Caco-2 (cell line): ENCODE measurements around the gene SRSF2. TPM values are rescaled to one million over a fixed set of nuclear protein-coding genes. Genes with fewer than 3 reads are reported as not detected.
A peak's percentile ranks its signal among the peaks of the same experiment; 100 is the strongest.
"Not testable (repeated sequence)": the region's sequence is repeated elsewhere in the genome, so short reads cannot be mapped to it uniquely, and the experiment has no call there.

Experiments
- BruUV-seq: library from RNA; stranded (reverse); fragments of 400-500 nt; replicated peaks from 2 replicates; lab custom pipeline; 2021; lab: Mats Ljungman, UMichigan
- CTCF ChIA-PET: fragments of 300-600 bp; sonication (Branson Sonifier 250); formaldehyde crosslinking; loops from one replicate; lab custom pipeline; 2022; ENCODE audit warnings: antibody characterized with exemption; lab: Charles Lee
- POLR2A ChIA-PET: fragments of 300-600 bp; sonication (Branson Sonifier 250); formaldehyde crosslinking; loops from one replicate; lab custom pipeline; 2022; ENCODE audit warnings: antibody characterized with exemption; lab: Charles Lee
- DNase-seq, 2 experiments: peaks; one replicate each; pipeline versions ENCODE4 v3.0.0 to v3.0.0-alpha.2; 2020 to 2022
- H3K27me3 ChIP-seq: replicated peaks from 2 replicates; pipeline ENCODE4 v1.6.0; 2011; ENCODE audit warnings: low read length; ENCODE audit not compliant: control insufficient read depth, insufficient read depth
- H3K36me3 ChIP-seq: 2 replicates; pipeline ENCODE4 v1.5.1; 2011; ENCODE audit warnings: low read length; ENCODE audit not compliant: control insufficient read depth, insufficient read depth
- H3K4me1 ChIP-seq: fragments of 250-450 bp; sonication (Bioruptor Pico); 2 replicates; pipeline ENCODE4 v1.5.1; 2020; ENCODE audit warnings: mild to moderate bottlenecking
- H3K4me3 ChIP-seq: 2 replicates; pipeline ENCODE4 v1.5.1; 2011; ENCODE audit warnings: low read depth, mild to moderate bottlenecking, control low read depth, low read length
- H3K9me3 ChIP-seq: fragments of 250-450 bp; sonication (Bioruptor Pico); 2 replicates; pipeline ENCODE4 v1.5.1; 2020; ENCODE audit warnings: mild to moderate bottlenecking, moderate library complexity
- H3K27ac Mint-ChIP-seq: one replicate; pipeline ENCODE4 v1.8.0; 2022; ENCODE audit warnings: mixed read lengths; ENCODE audit not compliant: unreplicated experiment
- H3K27me3 Mint-ChIP-seq: one replicate; pipeline ENCODE4 v1.8.0; 2022; ENCODE audit warnings: mixed read lengths; ENCODE audit not compliant: insufficient read depth, unreplicated experiment
- H3K36me3 Mint-ChIP-seq: one replicate; pipeline ENCODE4 v1.8.0; 2022; ENCODE audit warnings: mild to moderate bottlenecking, mixed read lengths; ENCODE audit not compliant: insufficient read depth, unreplicated experiment
- H3K4me1 Mint-ChIP-seq: one replicate; pipeline ENCODE4 v1.8.0; 2022; ENCODE audit warnings: low read depth, mixed read lengths; ENCODE audit not compliant: unreplicated experiment
- H3K4me3 Mint-ChIP-seq: one replicate; pipeline ENCODE4 v1.8.0; 2022; ENCODE audit warnings: mild to moderate bottlenecking, moderate library complexity, mixed read lengths; ENCODE audit not compliant: unreplicated experiment
- H3K9me3 Mint-ChIP-seq: one replicate; pipeline ENCODE4 v1.8.0; 2022; ENCODE audit warnings: mixed read lengths; ENCODE audit not compliant: unreplicated experiment
- CTCF ChIP-seq, 2 experiments: fragments of 200-600 bp in 1 of 2; IDR thresholded peaks; 1 replicate in 1 of 2; 2 replicates in 1 of 2; pipeline versions ENCODE4 v1.5.1 to v1.8.0; 2011 to 2022; ENCODE audit warnings: antibody characterized with exemption in 1 of 2, control low read depth in 1 of 2, inconsistent platforms in 1 of 2, low read depth in 1 of 2, low read length in 1 of 2, mild to moderate bottlenecking in 1 of 2, moderate library complexity in 1 of 2; ENCODE audit not compliant: insufficient read depth in 1 of 2, severe bottlenecking in 1 of 2, unreplicated experiment in 1 of 2
- intact Hi-C: fragments of 100-400 bp; cut with micrococcal nuclease; formaldehyde crosslinking; loops from one replicate; pipeline ENCODE4 v1.10.0; 2022; ENCODE audit not compliant: unreplicated experiment
- total RNA-seq: library from RNA; stranded (reverse); gene quantifications from 2 replicates; pipeline ENCODE4 v1.2.3, GENCODE V29; 2022

Gene SRSF2
- total RNA-seq, 1 experiment from 2014 or later = 356 TPM

DNA sequence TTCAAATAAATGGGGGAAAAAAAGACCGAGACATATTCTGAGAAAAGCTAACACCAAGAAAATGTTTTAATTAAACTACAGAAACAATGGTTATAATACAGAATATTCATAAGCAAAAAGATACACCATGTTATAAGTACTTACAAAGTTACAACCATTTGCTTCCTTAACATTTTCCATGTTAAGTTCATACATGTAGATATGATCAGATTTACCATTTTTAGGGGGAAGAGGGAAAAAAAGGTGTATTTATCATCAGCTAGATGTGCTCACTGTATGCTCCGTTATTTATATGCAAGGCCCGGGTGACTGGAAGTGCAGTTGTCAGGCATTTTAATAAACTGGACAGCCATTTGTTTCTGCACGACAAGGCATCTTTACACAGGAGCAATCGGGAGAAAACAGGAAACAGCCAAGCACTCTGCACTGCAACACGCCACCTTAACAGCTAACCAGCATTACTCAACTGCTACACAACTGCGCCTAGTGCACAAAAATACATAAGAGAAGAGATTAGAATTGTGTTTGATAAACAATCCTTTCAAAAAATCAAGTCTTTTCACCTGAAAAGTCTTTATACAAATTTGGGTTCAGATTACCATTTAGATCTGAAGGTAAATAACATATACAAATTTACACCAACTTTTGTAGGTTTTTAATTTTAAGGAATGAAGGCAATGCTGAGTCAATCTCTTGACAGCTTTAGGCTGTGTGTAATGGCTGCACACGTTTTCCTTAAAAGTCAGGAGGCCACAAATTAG is 2.9 kb downstream of the SRSF2 start:
- peaks cover 96% of the 10 kb centered on the region for H3K36me3 Mint-ChIP-seq
- CTCF ChIA-PET = interaction anchor here (0.7 kb wide), 1 partner anchor 47 kb away, joined by 3 read pairs; no protein-coding TSS in a partner anchor

GRCh38 chr17:76733618-76733957 is 3.5 kb downstream of the SRSF2 start:
- Mint-ChIP-seq H3K4me1 (peaks cover 21% of the 10 kb centered on the region), H3K27ac (peak overlapping the region; percentile 96), H3K27me3 (no peaks in the 10 kb centered on the region), H3K4me3 (peak overlapping the region; percentile 96), H3K9me3 (no peaks in the 10 kb centered on the region), H3K36me3 (peaks cover 98% of the 10 kb centered on the region)
- Histone ChIP-seq H3K4me3 (no peak overlapping the region), H3K27me3 (no peaks in the 10 kb centered on the region), H3K36me3 (peaks cover 11% of the 10 kb centered on the region), H3K4me1 (peaks cover 18% of the 10 kb centered on the region), H3K9me3 (no peaks in the 10 kb centered on the region)
- POLR2A ChIA-PET = no interaction called here
- no peak for TF ChIP-seq CTCF (IDR thresholded peaks at IDR 0.05; ENCODE audit: insufficient read depth in 1 of 2, low read depth in 1 of 2, low read length in 1 of 2, severe bottlenecking in 1 of 2, unreplicated experiment in 1 of 2)
- DNase-seq = no peak
- CTCF ChIA-PET = no interaction called here
- intact Hi-C loops = no loop called here
- no TSS peak for BruUV-seq

More for the DNA sequence above, 2.9 kb downstream of the SRSF2 start:
- Mint-ChIP-seq H3K9me3 (no peaks in the 10 kb centered on the region), H3K4me1 (peaks cover 21% of the 10 kb centered on the region), H3K27ac (peak overlapping the region; percentile 96), H3K27me3 (no peaks in the 10 kb centered on the region), H3K4me3 (peak overlapping the region; percentile 96)
- no peaks in the 10 kb centered on the region for H3K27me3 ChIP-seq
- POLR2A ChIA-PET = no interaction called here
- H3K36me3 ChIP-seq = peaks cover 11% of the 10 kb centered on the region
- no peak for TF ChIP-seq CTCF (IDR thresholded peaks at IDR 0.05; ENCODE audit: insufficient read depth in 1 of 2, low read depth in 1 of 2, low read length in 1 of 2, severe bottlenecking in 1 of 2, unreplicated experiment in 1 of 2)
- intact Hi-C loops = no loop called here
- no peak for DNase-seq
- H3K4me1 ChIP-seq = peaks cover 18% of the 10 kb centered on the region
- peak overlapping the region; percentile 29 for H3K4me3 ChIP-seq
- no peaks in the 10 kb centered on the region for H3K9me3 ChIP-seq
- BruUV-seq = no TSS peak

DNA sequence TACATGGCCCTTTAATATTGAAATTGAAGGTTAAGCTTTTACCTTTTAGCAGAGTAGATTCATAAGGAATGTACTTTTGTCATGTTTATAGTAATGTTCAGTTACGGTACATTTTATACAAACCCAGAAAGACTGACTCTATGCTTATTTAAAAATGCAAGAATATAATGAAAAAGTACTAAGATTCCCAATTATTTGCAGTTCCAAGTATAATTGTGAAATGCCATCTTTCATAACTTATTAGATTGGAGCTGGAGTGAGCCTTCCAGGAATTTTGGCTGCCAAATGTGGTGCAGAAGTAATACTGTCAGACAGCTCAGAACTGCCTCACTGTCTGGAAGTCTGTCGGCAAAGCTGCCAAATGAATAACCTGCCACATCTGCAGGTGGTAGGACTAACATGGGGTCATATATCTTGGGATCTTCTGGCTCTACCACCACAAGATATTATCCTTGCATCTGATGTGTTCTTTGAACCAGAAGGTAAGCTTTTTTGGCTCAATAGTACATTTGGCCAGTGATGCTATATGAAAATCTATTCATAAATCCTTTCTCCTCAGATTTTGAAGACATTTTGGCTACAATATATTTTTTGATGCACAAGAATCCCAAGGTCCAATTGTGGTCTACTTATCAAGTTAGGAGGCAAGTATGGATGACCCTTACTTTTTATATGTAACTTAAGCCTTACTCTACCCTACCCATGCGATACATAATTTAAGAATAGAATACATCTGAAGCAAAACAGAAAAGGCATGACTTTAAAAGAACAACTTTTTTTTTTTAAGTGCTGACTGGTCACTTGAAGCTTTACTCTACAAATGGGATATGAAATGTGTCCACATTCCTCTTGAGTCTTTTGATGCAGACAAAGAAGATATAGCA is 4.2 kb downstream of the SRSF2 start:
- peak overlapping the region; percentile 96 for H3K27ac Mint-ChIP-seq
- no peaks in the 10 kb centered on the region for H3K9me3 ChIP-seq
- H3K4me3 ChIP-seq = no peak overlapping the region
- peaks cover 18% of the 10 kb centered on the region for H3K4me1 ChIP-seq
- DNase-seq = no peak
- H3K27me3 ChIP-seq = no peaks in the 10 kb centered on the region
- ChIA-PET POLR2A (interaction anchor here (0.5 kb wide), 1 partner anchor 229 kb away, joined by 11 read pairs; no protein-coding TSS in a partner anchor), CTCF (no interaction called here)
- TF ChIP-seq CTCF (IDR thresholded peaks at IDR 0.05; ENCODE audit: insufficient read depth in 1 of 2, low read depth in 1 of 2, low read length in 1 of 2, severe bottlenecking in 1 of 2, unreplicated experiment in 1 of 2) = no peak
- H3K4me3 Mint-ChIP-seq = peak overlapping the region; percentile 96
- no peaks in the 10 kb centered on the region for H3K9me3 Mint-ChIP-seq
- intact Hi-C loops = no loop called here
- H3K36me3 ChIP-seq = peaks cover 11% of the 10 kb centered on the region
- no peaks in the 10 kb centered on the region for H3K27me3 Mint-ChIP-seq
- no TSS peak for BruUV-seq
- H3K4me1 Mint-ChIP-seq = peaks cover 21% of the 10 kb centered on the region
- peaks cover 93% of the 10 kb centered on the region for H3K36me3 Mint-ChIP-seq

GRCh38 chr17:76731800-76732733 is 5.1 kb downstream of the SRSF2 start:
- intact Hi-C loops = not testable (repeated sequence)

More at GRCh38 chr17:76731800-76732733, 5.1 kb downstream of the SRSF2 start:
- peaks cover 11% of the 10 kb centered on the region for H3K36me3 ChIP-seq
- not testable (repeated sequence) for H3K9me3 ChIP-seq, BruUV-seq, H3K27ac Mint-ChIP-seq, H3K9me3 Mint-ChIP-seq, DNase-seq, H3K4me3 Mint-ChIP-seq, H3K27me3 ChIP-seq, H3K4me3 ChIP-seq, H3K27me3 Mint-ChIP-seq
- peaks cover 25% of the 10 kb centered on the region for H3K4me1 ChIP-seq
- Mint-ChIP-seq H3K4me1 (peaks cover 21% of the 10 kb centered on the region), H3K36me3 (peaks cover 93% of the 10 kb centered on the region)
- POLR2A ChIA-PET = interaction anchor here (0.5 to 0.6 kb wide), 2 partner anchors 142 to 228 kb away, joined by 6 to 11 read pairs; no protein-coding TSS in a partner anchor
- CTCF ChIA-PET = interaction anchor here (0.5 kb wide), 1 partner anchor 28 kb away, joined by 3 read pairs; no protein-coding TSS in a partner anchor
